Skeletal muscle tissue (tissue), 4 donors: ENCODE data around the gene KRT78. TPM values are rescaled to one million over a fixed set of nuclear protein-coding genes. Genes with fewer than 3 reads are reported as not detected.

ENCODE experiments used
- H3K27ac ChIP-seq: one replicate; pipeline ENCODE4 v1.7.0; 2013; ENCODE audit warnings: mild to moderate bottlenecking, low read depth, low read length, inconsistent platforms
- H3K27me3 ChIP-seq, 3 donors: one replicate each; pipeline ENCODE4 v1.7.0; 2013; ENCODE audit warnings: low read length in 3 of 3; ENCODE audit not compliant: control insufficient read depth in 3 of 3, insufficient read depth in 3 of 3
- H3K36me3 ChIP-seq, 3 donors: one replicate each; pipeline ENCODE4 v1.7.0; 2013; ENCODE audit warnings: low read length in 3 of 3; ENCODE audit not compliant: control insufficient read depth in 3 of 3, insufficient read depth in 3 of 3
- H3K4me1 ChIP-seq, 3 donors: one replicate each; pipeline ENCODE4 v1.7.0; 2013; ENCODE audit warnings: low read length in 3 of 3, mild to moderate bottlenecking in 3 of 3; ENCODE audit not compliant: control insufficient read depth in 3 of 3, insufficient read depth in 3 of 3
- H3K4me3 ChIP-seq, 3 donors: one replicate each; pipeline ENCODE4 v1.7.0; 2013; ENCODE audit warnings: low read length in 3 of 3
- H3K9ac ChIP-seq, 3 donors: one replicate each; pipeline ENCODE4 v1.7.0; 2013; ENCODE audit warnings: low read length in 3 of 3, mild to moderate bottlenecking in 3 of 3, moderate library complexity in 2 of 3, low read depth in 1 of 3
- H3K9me3 ChIP-seq, 3 donors: one replicate each; pipeline ENCODE4 v1.7.0; 2013; ENCODE audit warnings: low read length in 3 of 3; ENCODE audit not compliant: control insufficient read depth in 3 of 3
- total RNA-seq: library from RNA; depleted of rRNA; stranded (reverse); fragments of >200 nt; gene quantifications from one replicate; pipeline ENCODE4 v1.2.3, GENCODE V29; 2014
- donor health status: Osteomylitis.

The KRT78 gene
- total RNA-seq, 1 donor from 2014 or later: not detected

GRCh38 chr12:52879394-52880351, 30.9 kb upstream of the KRT78 start:
- Histone ChIP-seq H3K4me1 (peaks cover 6 to 17% (median 12%) of the 10 kb centered on the region in 3 donors), H3K9ac (peak overlapping the region in 1 of 3 donors; percentile 50), H3K27ac (no peak overlapping the region), H3K4me3 (peak overlapping the region; percentile 42 to 62 (median 45)), H3K36me3 (no peaks in the 10 kb centered on the region), H3K27me3 (peaks cover 3 to 4% (median 4%) of the 10 kb centered on the region in 3 donors), H3K9me3 (no peaks in the 10 kb centered on the region)

DNA sequence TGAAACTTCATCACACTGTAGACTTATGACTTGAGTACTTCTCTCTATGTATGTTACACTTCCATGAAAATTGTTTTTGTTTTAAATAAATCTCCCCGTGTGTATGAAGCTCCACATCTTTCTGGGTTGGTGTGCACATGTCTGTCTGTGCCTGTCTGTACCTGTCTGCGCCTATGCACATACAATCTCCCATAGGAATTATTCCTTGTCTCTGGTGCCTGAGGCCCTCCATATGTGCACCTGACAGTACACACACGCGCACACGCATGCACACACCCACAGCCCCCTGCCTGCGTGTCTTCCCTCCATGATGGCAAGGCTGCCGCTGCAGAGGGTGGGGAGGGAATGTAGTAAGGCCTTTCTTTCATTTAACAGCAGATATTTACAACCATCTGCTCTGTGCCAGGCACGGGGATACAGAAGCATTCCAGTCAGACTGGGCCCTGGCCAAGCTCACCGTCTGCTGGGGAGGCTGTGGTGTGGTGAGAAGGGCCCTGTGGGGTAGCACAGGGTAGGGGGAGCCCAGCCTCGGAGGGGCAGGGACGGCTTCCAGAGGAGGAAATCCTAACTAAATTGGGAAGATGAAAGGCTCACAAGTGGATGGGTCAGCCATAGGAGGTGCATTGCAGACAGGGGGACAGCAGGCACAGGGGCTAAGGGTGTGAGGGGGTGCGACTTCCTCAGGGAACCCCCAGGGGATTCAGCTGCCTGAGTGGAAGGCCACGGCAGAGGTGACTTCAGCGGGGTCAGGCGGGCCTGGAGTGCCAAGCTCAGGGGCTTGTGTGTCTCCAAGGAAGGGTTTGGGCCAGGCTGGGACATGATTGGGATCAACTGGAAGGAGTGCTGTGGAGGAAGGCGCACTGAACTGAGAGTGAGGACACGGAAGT, 30.0 kb upstream of the KRT78 start:
- H3K9me3 ChIP-seq: no peaks in the 10 kb centered on the region
- peaks cover 3 to 4% (median 4%) of the 10 kb centered on the region in 3 donors for H3K27me3 ChIP-seq
- peaks cover 12 to 22% (median 19%) of the 10 kb centered on the region in 3 donors for H3K4me1 ChIP-seq
- H3K9ac ChIP-seq: no peak overlapping the region
- H3K36me3 ChIP-seq: no peaks in the 10 kb centered on the region
- H3K27ac ChIP-seq: no peak overlapping the region
- H3K4me3 ChIP-seq: no peak overlapping the region

DNA sequence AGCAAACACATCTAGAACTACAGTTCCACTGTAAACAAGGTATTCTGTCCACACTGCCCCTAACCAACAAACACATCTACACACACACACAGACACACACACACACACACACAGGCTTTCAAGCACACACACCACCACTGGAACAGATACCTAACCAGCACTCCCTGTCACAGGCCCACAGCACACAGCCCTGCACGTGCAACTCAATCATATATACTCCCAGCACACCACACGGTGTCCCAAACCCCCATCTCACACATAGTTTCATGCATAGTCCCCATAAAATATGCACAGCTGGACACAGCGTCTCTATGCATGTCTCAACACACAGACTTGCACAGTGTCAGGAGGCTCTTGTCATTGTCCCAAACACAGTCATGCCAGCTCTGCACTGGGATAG, 28.4 kb upstream of the KRT78 start:
- Histone ChIP-seq H3K27me3 (peaks cover 4 to 5% (median 4%) of the 10 kb centered on the region in 3 donors), H3K4me1 (peaks cover 15 to 26% (median 24%) of the 10 kb centered on the region in 3 donors), H3K9ac (no peak overlapping the region), H3K27ac (no peak overlapping the region), H3K36me3 (no peaks in the 10 kb centered on the region), H3K4me3 (no peak overlapping the region), H3K9me3 (no peaks in the 10 kb centered on the region)

- Histone ChIP-seq H3K36me3 (no peaks in the 10 kb centered on the region), H3K4me1 (peaks cover 21 to 26% (median 24%) of the 10 kb centered on the region in 3 donors), H3K9me3 (no peaks in the 10 kb centered on the region), H3K4me3 (no peak overlapping the region), H3K9ac (no peak overlapping the region), H3K27me3 (peaks cover 4% of the 10 kb centered on the region in 3 donors), H3K27ac (no peak overlapping the region)
Observed at GRCh38 chr12:52876372-52876771, 27.6 kb upstream of the KRT78 start.

DNA sequence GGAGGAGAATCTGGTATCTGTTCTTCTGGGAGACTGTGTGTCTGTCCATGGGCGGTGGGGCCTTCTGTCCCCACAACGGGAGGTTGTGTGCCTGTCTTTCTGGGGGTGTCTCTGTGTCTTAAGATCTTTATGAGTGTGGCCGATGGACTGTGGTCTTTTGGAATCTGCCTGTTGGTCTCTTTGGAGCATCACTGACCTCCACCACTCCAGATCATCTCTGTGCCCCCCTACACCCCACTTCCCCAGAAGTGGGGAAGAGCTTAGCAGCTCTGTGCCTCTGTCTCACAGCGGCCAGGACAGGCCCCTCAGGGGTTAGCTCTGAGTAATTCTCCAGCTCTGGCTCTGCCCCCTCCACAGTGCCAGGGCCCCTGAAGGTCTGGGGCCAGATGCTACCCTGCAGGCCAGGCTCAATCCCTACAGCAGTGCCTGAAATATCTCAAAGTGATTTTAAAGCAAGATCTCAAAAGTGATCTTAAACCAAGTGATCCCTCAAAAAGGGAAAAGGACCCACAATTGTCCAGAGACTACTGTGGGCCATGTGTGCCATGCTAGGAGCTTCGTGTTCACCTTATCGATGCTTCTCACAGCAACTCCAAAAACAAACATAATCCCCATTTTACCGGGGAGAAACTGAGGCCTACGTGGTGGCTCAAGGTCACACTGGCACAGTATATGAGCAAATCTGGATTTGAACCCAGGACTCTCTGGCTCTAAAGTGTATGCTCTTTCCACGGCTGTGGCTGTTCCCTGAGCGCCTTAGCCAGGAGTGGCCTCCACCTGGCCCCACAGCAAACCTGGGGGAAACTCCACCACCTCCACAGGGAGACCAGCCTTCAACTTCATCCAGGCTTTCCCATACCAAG, 26.0 kb upstream of the KRT78 start:
- H3K36me3 ChIP-seq: no peaks in the 10 kb centered on the region
- H3K9ac ChIP-seq: peak overlapping the region in 1 of 3 donors; percentile 68
- no peaks in the 10 kb centered on the region for H3K9me3 ChIP-seq
- H3K4me1 ChIP-seq: peaks cover 22 to 28% (median 27%) of the 10 kb centered on the region in 3 donors
- peak overlapping the region in 2 of 3 donors; percentile 55 to 60 for H3K4me3 ChIP-seq
- H3K27ac ChIP-seq: no peak overlapping the region
- peaks cover 0 to 2% (median 0%) of the 10 kb centered on the region in 3 donors for H3K27me3 ChIP-seq

- H3K4me3 ChIP-seq: peak overlapping the region; percentile 55 to 63 (median 61)
- peaks cover 0 to 2% (median 0%) of the 10 kb centered on the region in 3 donors for H3K27me3 ChIP-seq
- peak overlapping the region; percentile 30 to 68 (median 64) for H3K9ac ChIP-seq
- H3K9me3 ChIP-seq: no peaks in the 10 kb centered on the region
- H3K36me3 ChIP-seq: no peaks in the 10 kb centered on the region
- peaks cover 14 to 24% (median 20%) of the 10 kb centered on the region in 3 donors for H3K4me1 ChIP-seq
- peak overlapping the region; percentile 25 for H3K27ac ChIP-seq
Observed at GRCh38 chr12:52873832-52874572, 25.2 kb upstream of the KRT78 start.

DNA sequence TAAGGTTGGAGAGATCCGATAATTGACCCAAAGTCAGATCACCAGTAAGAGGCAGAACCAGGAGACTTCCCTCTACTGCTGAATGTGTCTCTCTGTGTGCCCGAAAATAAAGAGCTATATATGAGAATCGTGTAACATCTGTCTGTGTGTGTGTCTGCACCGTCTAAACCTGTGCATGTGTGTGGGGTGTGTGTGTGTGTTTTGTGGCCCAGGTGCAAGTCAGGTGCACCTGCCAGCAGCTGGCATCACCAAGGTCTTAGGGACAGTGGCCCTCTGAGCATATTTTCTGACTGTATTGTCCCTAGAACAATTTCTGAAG, 24.7 kb upstream of the KRT78 start:
- H3K36me3 ChIP-seq: no peaks in the 10 kb centered on the region
- peak overlapping the region; percentile 25 for H3K27ac ChIP-seq
- peaks cover 14 to 24% (median 20%) of the 10 kb centered on the region in 3 donors for H3K4me1 ChIP-seq
- H3K9me3 ChIP-seq: no peaks in the 10 kb centered on the region
- H3K27me3 ChIP-seq: peaks cover 0 to 2% (median 0%) of the 10 kb centered on the region in 3 donors
- H3K9ac ChIP-seq: peak overlapping the region; percentile 30 to 68 (median 64)
- H3K4me3 ChIP-seq: peak overlapping the region; percentile 43 to 63 (median 61)

- Histone ChIP-seq H3K9ac (no peak overlapping the region), H3K9me3 (no peaks in the 10 kb centered on the region), H3K36me3 (no peaks in the 10 kb centered on the region), H3K4me1 (peaks cover 14 to 24% (median 20%) of the 10 kb centered on the region in 3 donors), H3K27ac (no peak overlapping the region), H3K4me3 (no peak overlapping the region), H3K27me3 (peaks cover 0 to 2% (median 0%) of the 10 kb centered on the region in 3 donors)
Observed at GRCh38 chr12:52872644-52873389, 24.0 kb upstream of the KRT78 start.
